Measurements from ENCODE around the gene DPP6.
A peak's percentile ranks its signal among the peaks of the same experiment; 100 is the strongest.

DPP6 gene

GRCh38 chr7:154791611-154792010 is 739.4 kb downstream of the DPP6 start:
- peak in 1 of 56 donors; percentile 20 for DNase-seq

GRCh38 chr7:154792436-154793055 is 740.3 kb downstream of the DPP6 start:
- no peak for DNase-seq

DNA sequence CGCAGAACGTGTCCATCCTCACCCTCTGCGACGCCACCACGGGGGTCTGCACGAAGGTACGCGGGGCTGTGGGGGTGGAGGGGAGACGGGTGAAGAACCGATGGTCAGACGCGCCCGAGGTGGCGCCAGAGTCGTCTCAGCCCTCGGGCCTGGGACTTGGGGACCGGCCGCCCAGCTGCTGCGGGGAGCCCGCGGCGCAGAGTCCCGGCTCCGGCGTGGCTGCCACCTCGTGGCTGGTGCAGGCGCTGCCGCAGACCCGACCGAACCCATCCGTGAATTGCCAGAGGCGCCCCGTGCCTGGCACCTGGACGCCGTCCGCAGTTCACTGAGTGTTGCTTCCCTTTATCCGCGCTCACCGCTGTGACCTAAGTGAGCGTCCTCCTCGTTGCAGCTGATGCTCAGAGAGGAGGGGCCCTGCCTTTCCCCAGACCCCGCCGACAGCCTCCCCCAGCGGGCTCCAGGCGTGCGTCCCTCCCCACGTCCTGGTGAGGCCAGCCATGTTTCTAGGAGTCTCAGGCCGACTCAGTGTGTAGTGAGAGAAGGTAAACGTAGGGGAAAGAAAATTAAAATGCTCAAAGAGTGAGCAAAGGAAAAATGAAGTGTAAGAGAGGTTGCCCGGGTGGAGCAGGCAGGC is 742.1 kb downstream of the DPP6 start:
- peak in 3 of 56 donors; percentile 16 to 47 (median 25) for DNase-seq

- no peak for DNase-seq
These were observed 742.8 kb downstream of the DPP6 start for GRCh38 chr7:154795014-154795413.

GRCh38 chr7:154795437-154795836 is 743.2 kb downstream of the DPP6 start:
- DNase-seq = peak in 15 of 56 donors; percentile 20 to 77 (median 38)

DNA sequence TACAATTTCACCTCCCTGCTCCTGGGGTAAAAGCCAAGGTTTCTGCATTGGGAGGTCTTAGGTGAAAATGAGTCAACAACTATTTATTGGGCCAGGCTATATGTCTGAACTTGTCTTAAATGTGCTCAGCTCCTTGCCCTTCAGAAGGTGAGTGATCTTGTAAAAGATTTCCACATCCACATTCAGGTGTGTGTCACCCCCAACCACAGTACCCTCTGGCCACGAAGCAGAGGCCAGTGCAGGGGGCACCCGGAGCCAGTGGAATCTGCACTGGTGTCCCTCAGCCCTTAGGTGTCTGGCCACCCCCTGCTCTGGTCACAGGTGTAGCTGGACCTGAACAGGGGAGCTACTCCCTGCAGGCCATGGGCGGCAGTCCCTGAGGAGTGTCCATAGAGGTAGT is 752.3 kb downstream of the DPP6 start:
- DNase-seq = no peak

DNA sequence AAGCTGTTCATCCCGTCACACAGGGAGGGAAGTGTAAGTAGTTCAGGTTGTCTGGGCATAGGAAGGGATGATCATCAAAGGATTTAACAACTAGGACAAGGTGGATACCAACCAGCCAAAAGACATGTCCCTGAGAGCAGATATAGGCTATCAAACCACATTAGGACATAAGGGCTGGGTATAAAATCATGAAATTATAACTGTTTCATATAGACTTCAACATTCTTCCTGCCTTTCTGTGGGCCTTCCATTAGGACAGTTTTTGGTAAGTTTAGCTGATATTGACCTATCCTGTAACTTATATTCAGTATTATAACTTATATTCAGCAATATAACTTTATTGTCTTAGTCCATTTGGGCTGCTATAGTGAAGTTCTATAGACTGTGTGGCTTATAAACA is 759.8 kb downstream of the DPP6 start:
- no peak for DNase-seq

DNA sequence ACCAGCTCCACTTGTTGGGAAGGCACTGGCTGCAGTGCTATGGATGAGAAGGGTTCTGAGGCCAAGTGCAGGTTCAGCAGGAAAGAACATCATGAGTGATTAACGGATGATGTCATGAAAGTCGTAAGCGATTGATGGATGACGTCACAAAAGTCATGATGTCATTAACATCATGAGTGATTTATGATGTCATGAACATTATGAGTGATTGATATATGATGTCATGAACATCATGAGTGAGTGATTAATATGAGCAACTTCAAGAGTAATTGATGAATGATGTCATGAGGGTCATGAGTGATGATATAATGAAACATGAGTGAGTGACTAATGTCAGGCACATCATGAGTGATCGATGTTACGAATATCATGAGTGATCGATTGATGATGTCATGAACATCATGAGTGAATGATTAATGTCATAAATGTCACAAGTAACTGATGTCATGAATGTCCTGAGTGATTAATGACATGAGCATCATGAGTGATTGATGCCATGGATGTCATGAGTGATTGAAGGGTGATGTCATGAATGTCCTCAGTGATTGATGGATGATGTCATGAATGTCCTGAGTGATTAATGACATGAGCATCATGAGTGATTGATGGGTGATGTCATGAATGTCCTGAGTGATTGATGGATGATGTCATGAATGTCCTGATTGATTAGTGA is 765.2 kb downstream of the DPP6 start:
- DNase-seq = no peak

DNA sequence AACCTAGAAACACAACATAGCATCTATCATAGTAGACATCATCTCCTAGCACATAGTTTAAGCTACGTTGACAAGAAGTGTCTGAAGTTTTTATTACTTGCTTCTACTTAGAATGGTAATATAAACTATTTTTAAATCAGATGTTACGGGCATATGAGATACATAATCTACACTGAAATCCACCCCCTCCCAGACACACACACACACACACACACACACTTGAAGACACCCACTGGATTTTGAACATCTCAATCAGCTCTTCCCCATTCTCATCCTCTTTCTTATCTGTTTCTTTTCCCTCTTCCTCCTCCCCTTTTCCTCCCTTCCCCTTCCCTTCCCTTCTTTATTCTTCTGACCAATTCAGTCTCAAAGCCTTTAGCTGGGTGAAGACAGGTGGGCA is 774.8 kb downstream of the DPP6 start:
- no peak for DNase-seq

GRCh38 chr7:154832557-154833138 is 780.5 kb downstream of the DPP6 start:
- peak in 28 of 56 donors; percentile 8 to 63 (median 36) for DNase-seq

DNA sequence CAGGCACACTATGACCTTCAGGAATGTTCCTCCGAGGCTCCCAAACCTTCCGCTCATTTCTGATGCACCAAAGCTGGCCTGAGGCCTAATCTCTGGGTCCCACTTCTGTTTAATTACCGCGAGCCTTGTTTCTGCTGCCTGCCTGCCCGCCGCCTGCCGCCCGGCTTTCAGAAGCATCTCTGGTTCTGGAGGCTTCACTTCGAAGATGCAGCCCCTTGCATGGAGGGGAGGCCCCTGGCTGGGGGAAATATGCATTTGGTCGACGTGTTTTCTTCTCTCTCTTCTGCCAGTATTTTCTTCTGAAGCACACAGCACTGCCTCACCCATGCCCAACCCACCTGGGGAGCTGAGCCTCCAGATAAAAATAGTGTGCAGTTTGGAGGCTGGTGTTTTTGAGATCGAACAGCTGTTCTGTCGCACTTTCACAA is 783.8 kb downstream of the DPP6 start:
- peak in 3 of 56 donors; percentile 10 to 22 (median 21) for DNase-seq

- no peak for DNase-seq
These were observed 784.9 kb downstream of the DPP6 start for GRCh38 chr7:154837087-154837486.

DNA sequence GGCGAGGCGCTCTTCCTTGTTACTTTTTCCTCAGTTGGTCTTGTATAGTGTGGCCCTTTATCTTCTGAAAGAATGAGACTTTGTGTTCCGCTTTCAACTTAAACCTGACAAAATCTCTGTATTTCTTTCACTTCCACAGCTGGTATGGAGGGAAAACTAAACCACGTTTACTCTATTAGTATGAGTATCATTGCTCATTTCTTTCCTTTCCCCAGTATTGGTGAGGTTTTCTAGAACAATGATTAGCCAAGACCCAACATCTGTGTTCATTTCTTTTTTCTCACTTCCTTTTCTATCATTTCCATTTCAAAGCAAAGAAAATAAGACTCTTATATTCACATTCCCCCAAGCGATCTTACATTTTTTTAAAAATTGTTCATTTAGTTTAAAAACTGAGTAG is 785.4 kb downstream of the DPP6 start:
- DNase-seq = no peak

- no peak for DNase-seq
These were observed 787.9 kb downstream of the DPP6 start for GRCh38 chr7:154840086-154840485.

GRCh38 chr7:154841731-154842331 is 789.6 kb downstream of the DPP6 start:
- DNase-seq = peak in 5 of 56 donors; percentile 10 to 28 (median 22)

GRCh38 chr7:154842591-154842990 is 790.4 kb downstream of the DPP6 start:
- no peak for DNase-seq

DNA sequence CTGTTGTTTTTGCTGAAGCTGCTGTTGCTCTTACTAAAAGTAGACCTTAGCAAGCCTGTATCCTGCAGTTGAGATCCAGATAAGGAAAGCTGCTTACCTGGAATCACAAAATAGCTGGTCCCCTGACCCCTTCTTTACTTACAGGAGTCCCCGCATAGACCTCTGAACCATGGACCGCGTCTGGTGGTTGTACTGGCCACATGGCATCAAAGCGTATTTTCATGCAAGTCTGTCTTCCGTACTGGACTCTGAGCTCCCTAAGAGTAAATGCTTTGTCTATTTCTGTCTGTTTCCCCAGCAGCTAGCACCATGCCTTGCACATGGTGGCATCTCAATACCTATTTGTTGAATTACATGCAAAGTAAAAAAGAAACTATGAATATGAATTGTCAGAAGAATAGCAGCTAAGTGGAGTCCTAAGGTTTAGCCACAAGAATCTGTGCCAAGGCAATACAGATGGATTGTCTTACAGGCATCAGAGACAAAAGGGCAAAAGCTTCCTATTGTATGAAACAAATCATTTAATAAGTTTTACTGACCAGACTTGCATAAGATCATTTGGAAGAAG is 791.6 kb downstream of the DPP6 start:
- DNase-seq = no peak

GRCh38 chr7:154844499-154844898 is 792.3 kb downstream of the DPP6 start:
- DNase-seq = no peak

DNA sequence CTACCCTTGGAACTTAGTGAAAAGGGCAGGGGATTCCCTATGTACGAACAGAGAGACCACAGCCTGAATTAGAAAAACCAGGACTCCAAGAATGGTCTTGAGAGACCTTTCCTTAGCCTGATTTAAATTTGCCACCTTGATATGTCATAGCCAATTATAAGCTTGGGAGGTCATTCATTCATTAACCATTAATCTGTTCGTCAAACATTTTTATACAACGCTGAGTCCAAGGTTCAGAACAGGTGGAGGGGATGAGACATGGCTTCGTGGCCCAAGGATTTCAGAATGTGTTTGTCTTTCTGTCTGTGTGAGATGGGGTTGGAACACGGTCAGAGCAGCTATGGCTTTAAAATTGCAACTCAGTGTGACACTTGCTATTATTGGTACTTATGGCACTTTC is 792.8 kb downstream of the DPP6 start:
- no peak for DNase-seq

- DNase-seq = no peak
These were observed 796.3 kb downstream of the DPP6 start for GRCh38 chr7:154848464-154848863.

DNA sequence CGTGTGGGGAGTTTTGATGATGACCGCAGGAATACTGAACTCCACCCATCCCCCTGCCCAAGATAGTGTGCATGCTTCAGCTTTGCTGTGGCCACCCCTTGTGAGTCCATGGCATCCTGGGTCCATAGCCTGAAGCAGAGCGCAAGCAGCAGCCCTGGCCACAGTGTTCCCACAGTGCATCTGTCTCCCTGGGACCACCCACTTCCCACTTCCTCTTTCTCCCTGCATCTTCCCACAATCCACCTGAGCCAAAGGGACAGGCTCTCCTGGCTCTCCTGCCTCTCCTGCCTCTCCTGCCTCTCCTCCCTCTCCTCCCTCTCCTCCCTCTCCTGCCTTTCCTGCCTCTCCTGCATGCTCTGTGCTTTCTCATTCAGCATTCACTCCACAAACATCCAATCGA is 800.0 kb downstream of the DPP6 start:
- DNase-seq = no peak

Data from amygdala (tissue), 56 donors.